ENCODE data around the gene PPP1R3G. TPM values are rescaled to one million over a fixed set of nuclear protein-coding genes. Genes with fewer than 3 reads are reported as not detected.

Gene PPP1R3G
- total RNA-seq, 1 experiment from 2014 or later: not detected

DNA sequence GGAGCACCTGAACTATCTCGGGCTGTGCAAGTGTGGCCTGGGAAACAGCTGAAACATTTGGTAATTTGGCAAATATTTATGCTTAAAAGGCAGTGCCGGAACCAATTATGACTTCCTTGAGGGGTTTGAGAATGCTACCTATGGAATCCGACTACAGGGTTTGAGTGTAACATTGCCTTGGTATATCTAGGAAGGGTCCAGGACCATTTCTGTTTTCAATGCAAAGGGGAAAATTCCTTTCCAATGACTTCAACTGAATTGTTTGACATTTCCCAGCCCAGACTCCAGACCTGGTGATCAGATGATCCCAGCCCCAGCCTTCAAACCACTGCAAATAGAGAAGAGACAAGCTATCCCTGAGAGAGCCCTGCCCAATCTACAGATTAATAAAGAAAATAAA is 4.6 kb upstream of the PPP1R3G start:
- Histone ChIP-seq H3K9ac (ENCODE audit: extremely low read depth, insufficient read length, low read length) (no peak overlapping the region), H2AFZ (ENCODE audit: low read length) (no peak overlapping the region), H3K18ac (ENCODE audit: insufficient read length, low read depth, low read length) (no peak overlapping the region), H3K27me3 (ENCODE audit: insufficient read depth, low read length) (peaks cover 15% of the 10 kb centered on the region; the same call in 1 of the 2 replicates), H3K79me1 (ENCODE audit: insufficient read depth, low read depth, low read length, poor library complexity, severe bottlenecking) (no peaks in the 10 kb centered on the region), H3T11ph (ENCODE audit: low read length) (no peak overlapping the region), H2BK120ac (ENCODE audit: low read depth, low read length, poor library complexity, severe bottlenecking) (no peak overlapping the region), H3K56ac (ENCODE audit: insufficient read length, low read depth, low read length) (no peak overlapping the region), H3K23ac (ENCODE audit: insufficient read length, low read depth, low read length) (no peak overlapping the region), H2BK12ac (ENCODE audit: insufficient read length, low read depth, low read length) (no peak overlapping the region), H3K4ac (ENCODE audit: low read depth, low read length) (no peak overlapping the region), H3K27ac (ENCODE audit: insufficient read length, low read depth, low read length) (no peak overlapping the region), H3K4me1 (ENCODE audit: insufficient read depth, low read length) (no peaks in the 10 kb centered on the region), H3K9me3 (ENCODE audit: control insufficient read depth, low read depth, low read length) (no peaks in the 10 kb centered on the region), H4K8ac (replicated peaks; ENCODE audit: insufficient read length, low read depth, low read length) (no peak overlapping the region), H3K23me2 (ENCODE audit: insufficient read length, low read depth, low read length, poor library complexity, severe bottlenecking) (peaks cover 16% of the 10 kb centered on the region), H4K91ac (ENCODE audit: insufficient read length, low read depth, low read length) (no peak overlapping the region), H4K20me1 (ENCODE audit: control insufficient read depth, insufficient read depth, insufficient read length) (no peaks in the 10 kb centered on the region), H2BK5ac (ENCODE audit: insufficient read length, low read length) (no peak overlapping the region), H4K5ac (ENCODE audit: insufficient read length, low read depth, low read length) (no peak overlapping the region), H2BK15ac (ENCODE audit: low read depth, low read length) (no peak overlapping the region), H3K14ac (ENCODE audit: insufficient read depth, low read length) (no peak overlapping the region), H3K4me2 (ENCODE audit: insufficient read depth, insufficient read length, low read length) (no peak overlapping the region), H2BK20ac (ENCODE audit: low read depth, low read length, poor library complexity, severe bottlenecking) (no peak overlapping the region), H2AK5ac (ENCODE audit: insufficient read length, low read length) (no peak overlapping the region), H3K79me2 (ENCODE audit: insufficient read depth, low read length) (no peaks in the 10 kb centered on the region)
- WGBS (ENCODE audit: extremely low coverage, insufficient read length, low lambda C conversion rate): no CpG with 5 or more reads among the region's 3 CpGs
- Mint-ChIP-seq H3K27ac (no peak overlapping the region), H3K4me3 (no peak overlapping the region), H3K36me3 (ENCODE audit: insufficient read depth in 1 of 3, low read depth in 3 of 3) (peaks cover 0 to 5% (median 0%) of the 10 kb centered on the region in 3 experiments; a peak in 3 of 7 replicates), H3K4me1 (peaks cover 2 to 5% of the 10 kb centered on the region in 2 experiments; a peak in 3 of 4 replicates), H3K9me3 (peaks cover 5 to 8% of the 10 kb centered on the region in 2 experiments), H3K27me3 (ENCODE audit: low read depth) (peaks cover 61% of the 10 kb centered on the region)
- TF ChIP-seq, protein P1, sequence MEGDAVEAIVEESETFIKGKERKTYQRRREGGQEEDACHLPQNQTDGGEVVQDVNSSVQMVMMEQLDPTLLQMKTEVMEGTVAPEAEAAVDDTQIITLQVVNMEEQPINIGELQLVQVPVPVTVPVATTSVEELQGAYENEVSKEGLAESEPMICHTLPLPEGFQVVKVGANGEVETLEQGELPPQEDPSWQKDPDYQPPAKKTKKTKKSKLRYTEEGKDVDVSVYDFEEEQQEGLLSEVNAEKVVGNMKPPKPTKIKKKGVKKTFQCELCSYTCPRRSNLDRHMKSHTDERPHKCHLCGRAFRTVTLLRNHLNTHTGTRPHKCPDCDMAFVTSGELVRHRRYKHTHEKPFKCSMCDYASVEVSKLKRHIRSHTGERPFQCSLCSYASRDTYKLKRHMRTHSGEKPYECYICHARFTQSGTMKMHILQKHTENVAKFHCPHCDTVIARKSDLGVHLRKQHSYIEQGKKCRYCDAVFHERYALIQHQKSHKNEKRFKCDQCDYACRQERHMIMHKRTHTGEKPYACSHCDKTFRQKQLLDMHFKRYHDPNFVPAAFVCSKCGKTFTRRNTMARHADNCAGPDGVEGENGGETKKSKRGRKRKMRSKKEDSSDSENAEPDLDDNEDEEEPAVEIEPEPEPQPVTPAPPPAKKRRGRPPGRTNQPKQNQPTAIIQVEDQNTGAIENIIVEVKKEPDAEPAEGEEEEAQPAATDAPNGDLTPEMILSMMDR (conservative IDR thresholded peaks at IDR 0.05): no peak
- no peak for DNase-seq
